HG02981 (cell line): ENCODE data around the gene EVX2.

Source experiments
- ATAC-seq: cut with Tn5 transposase; IDR thresholded peaks from one replicate; pipeline ENCODE4 v1.9.1; 2021; ENCODE audit warnings: mild to moderate bottlenecking, moderate library complexity; ENCODE audit not compliant: unreplicated experiment

The EVX2 gene

DNA sequence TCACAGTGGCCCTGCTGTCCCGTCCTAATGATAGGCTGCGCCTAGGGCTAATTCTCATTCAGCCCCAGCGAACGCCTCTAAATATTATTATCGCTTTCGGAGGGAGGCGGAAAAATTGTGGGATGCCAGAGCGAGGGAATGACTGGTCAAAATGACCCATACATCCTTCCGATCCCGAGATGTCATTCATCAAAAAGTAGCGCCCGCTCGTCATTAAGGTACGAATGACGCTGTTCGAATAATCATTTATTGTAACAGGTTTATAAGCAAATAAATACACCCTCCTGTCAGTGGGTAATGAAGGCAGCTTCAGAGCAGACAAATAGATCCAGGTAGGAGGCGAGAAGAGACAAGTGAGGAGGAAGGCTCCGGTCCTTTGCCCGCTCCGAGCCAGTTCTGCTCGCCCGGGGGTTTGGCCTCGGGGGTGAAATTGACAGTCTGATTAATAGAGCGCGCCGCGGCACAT lies at the start of gene EVX2:
Gene EVX2, minus strand, starts transcription at position 167 of the 466 bp plus-strand sequence. CDS start 186 bp downstream, outside the sequence.
- ATAC-seq: no peak

DNA sequence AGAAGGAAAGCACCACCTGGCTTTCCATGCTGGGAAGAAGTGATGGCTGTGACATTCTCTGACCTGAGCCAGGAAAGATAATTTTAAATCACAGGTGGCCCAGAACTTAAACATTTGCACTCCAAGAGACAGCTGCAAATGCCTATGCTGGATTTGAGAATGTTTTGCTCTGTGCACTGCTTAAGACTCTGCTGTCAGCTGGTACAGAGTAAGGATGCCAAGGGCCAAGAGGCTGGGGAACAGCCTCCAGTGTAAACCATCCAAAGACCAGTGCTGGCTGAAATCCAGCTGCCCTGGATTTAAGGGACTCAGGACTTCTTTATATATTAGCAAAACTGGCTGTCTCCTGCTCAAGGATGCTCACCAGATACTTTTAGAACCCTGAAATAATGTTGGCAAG lies 49.6 kb upstream of the EVX2 start:
- no peak for ATAC-seq

DNA sequence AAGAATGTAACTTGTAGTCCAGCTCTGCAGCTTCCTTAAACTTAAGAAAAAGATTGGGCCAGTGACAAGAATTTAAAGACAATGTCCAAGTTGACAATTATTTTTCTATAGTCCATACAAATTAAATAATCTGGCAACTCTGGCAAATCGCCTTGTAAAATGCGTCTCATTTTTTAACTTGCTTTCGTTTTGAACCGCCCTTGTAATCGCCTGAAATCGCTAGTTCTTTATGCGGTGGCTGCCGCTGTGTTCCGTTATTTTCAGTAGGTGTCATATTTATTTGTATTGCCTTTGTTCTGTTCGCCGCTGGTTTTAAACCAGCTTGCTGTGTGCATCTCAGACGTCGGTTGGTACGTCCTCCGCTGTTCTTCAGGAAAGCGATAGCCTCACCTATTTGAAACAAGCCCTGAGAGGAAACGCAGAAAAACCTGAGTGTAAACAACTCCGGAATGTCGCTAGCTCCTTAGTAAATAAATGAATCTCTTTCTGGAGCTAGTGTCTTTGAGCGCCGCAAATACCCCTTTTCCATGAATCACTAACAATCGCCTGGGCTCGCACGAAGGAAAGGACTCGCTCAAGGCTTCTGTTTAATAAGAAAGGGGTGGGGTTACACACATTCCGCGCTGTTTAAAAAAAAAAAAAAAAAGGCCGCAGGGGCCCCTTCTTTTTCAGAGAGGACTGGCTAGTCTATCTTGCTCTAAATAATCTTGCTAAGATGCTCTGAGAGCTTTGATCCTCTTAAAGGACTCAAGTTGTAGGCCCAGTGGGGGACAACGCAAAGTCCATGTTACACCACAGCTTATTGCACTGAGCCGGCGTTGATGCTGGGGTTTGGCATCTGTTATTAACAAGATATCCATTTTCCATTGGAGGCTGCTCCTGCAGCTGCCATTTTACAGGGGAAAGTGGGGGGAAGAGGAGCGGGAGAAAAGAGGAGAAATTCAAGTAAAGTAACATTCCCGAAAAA lies 48.7 kb upstream of the EVX2 start:
- no peak for ATAC-seq

DNA sequence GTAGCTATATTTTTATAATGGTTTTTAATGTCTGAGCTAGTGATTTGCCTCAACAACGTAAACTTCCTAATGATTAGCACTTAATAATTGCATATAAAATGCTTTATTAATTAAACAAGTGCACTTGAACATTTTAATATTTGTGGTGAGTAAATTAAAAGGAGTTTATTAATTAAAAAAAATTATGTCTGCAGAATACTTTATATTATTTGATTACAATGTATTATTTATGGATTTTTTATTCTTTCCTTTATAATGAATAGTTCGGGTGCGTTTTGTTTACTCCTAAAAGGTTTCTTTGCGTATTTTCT lies 48.0 kb upstream of the EVX2 start:
- ATAC-seq: no peak

DNA sequence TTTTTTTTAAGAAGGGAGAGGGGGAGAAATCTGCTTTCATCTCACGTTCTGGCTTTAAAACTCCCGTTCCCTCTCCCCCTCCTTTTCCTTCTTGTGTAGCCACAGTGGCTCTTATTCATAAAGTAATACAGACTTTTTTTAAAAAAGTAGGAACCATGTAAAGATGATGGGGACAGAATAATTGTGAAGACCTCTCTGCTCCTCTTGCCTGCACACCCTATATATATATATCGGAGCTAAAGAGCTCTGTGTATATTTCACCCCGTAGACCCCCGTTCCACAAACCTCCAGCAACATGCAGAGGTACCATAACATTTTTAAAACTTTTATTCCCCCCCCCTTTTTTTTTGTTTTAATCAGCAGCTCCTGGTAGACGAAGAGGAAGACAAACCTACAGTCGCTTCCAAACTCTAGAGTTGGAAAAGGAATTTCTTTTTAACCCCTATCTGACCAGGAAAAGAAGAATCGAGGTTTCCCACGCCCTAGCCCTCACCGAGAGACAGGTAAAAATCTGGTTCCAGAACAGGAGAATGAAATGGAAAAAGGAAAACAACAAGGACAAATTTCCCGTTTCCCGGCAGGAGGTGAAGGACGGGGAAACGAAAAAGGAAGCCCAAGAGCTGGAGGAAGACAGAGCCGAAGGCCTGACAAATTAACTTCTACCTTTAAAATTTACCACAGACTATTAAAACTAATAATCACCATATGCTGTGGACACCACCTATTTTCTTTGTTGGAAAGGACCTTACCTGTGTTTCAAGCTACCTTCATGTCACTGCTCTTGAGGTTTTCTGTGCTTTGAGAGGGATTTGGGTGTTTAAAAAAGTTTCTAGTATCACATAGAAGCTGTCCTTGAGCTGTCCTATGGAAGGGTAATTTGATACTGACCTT lies 47.4 kb upstream of the EVX2 start:
- no peak for ATAC-seq

DNA sequence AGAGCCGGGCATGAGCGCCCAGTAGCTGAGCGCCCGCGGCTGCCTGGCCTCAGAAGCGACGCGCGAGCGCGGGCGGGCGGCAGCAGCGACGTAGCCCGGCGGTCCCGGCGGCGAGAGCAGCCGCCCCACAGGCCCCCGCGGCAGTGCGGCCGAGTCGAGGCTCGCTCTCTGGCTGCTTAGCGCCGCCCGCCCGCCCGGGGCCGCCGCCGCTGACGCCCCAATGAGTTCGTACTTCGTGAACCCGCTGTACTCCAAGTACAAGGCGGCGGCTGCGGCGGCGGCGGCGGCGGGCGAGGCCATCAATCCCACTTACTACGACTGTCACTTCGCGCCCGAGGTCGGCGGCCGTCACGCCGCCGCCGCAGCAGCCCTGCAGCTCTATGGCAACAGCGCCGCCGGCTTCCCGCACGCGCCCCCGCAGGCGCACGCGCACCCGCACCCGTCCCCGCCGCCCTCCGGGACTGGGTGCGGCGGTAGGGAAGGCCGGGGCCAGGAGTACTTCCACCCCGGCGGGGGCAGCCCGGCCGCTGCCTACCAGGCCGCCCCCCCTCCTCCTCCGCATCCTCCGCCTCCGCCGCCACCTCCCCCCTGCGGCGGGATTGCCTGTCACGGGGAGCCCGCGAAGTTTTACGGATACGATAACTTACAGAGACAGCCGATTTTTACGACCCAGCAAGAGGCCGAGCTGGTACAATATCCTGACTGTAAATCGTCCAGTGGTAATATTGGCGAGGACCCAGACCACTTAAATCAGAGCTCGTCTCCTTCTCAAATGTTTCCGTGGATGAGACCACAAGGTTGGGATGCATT lies 46.6 kb upstream of the EVX2 start:
- no peak for ATAC-seq

DNA sequence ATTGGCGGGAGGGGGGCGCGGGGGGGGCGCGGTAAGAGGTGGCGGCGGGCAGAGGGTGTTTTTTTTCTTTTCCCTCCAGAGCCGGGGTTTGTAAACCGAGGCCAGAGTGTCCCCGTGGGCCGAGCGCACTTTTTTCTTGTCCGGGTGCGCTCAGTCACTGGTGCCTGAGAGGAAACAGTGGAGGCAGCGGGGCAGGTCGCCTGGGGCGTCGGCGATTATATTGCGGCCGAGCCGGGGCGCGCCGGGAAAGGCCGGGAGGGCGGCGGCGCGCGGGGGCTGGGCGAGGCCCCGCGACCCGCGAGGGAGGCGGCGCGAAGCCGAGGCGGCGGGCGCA lies 46.0 kb upstream of the EVX2 start:
- no peak for ATAC-seq

DNA sequence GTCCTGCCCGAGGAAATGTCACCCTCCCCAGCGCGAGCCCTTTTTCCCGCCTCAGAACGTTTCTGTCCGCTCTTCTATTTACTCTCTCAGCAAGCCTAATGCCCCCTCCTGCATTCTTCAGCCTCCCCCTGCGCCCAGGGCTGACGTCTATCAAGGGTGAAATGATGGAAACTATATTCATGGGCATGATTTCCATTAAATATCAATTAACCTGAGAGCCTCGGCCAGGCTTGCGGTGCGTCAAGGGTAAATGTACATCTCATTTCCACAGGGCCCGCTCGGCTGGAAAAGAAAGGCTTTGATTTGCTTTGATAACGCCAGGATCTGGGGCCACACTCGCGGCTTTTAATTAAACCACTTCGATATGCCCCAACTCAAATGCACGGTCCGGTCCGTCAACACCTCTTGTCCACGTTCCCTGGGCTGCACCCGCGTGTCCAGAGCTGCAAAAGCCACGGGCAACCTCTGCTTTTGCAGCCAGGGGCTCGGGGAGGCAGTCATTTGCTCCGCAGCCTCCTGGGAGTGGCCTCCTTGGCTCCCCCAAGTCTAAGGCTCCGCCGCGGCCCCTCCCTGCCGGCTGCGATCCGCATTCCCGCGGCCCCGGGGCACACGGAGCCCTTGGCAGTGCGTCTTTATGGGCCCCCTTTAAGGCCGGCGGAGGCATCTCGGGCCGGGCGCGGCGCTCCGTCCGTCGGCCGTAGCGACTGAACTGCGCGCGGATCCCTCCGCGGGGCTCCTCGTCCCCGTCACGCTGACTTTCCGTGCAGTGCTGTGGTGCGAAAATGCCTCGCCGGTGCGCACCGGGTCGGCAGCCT lies 45.4 kb upstream of the EVX2 start, which contains the start of gene HOXD8:
Gene HOXD8, plus strand, starts transcription at position 724 of the 815 bp plus-strand sequence. CDS start 662 bp downstream, outside the sequence.
- no peak for ATAC-seq

DNA sequence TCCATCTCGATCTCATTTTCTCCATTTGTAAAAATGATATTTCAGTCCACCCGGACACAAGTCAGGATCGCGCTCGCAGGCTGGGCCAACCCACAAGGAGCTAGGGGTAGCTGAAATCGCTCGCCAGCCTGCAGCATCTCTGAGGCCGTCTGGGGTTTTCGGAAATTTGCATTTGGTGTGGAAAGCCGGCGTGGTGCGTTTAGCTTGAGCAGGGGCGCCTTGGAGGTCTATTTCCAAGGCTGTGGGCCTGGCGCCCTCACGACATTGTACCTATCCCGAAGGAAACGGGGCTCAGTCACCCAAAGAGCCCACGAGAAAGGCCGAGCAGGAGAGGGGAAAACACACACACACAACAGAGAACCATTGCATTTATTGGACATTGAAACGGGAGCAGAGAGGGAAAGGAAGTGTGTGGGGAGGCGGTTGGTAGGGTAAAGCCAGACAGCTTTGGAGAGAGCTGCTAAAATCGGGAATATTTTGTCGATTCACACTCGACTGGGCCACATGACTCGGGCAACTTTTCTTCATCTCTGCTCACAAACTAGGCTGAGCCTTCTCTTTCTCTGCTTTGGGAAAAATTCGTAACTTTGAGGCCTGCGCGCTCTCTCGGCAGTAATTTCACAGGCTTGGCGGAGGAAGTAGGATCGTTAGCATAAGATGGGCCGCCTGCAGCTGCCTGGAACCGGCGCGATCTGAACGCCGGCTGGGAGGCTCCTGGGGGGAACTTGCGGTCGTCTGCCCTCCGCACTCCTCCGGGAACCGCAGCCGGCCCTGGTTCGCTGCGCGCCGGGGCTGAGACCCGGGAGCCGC lies 44.6 kb upstream of the EVX2 start:
- no peak for ATAC-seq

DNA sequence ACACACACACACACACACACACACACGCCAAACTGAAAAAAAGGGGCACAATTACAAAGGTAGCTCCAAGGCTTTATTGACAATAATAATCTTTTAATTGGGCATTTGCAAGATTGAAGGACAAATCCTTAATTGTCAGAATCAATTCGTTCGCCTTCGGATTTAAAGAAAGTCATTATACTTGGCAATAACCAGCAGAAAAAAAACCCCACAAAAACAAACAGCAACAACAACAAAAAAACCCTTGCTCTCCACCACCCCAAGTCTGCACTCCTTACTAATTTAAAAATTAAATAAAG lies 44.0 kb upstream of the EVX2 start:
- no peak for ATAC-seq

DNA sequence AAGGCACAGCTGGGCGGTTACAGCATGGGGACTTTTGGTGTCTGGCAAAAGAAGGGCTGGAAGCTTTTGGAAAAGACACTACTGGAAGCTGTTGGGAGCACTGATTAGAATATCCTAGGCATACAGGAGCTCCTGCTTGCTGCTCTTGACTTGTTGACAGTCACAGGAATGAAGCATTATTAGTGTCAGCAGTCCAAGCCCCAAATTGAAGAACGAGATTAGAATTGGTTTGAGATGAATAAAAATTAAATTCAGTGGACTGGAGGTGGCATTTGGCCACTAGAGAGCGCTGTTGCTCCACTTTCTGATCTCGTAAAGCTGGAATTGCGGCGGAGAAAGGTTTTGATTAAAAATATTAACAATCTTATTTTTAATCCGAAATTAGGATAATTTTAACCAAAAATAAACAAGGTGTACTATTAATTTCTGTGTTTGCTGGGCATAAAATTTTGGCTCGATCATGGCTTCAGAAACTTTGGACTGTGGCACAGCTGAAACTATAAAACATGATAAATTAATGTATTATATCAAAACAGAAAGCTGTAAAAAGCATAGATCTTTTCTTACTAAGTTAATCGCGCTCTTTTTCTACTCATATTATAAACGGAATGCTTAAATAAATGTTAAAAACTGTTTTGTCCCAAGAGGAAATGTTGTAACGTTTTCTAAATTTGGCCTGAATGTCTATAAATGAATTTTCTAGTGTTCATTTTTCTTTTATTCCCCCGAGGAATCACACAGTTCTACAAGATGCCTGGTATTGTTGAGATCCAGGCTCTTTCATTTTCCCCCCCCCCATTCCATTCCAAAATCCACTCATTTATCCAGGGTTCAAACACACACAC lies 43.4 kb upstream of the EVX2 start:
- ATAC-seq: no peak

DNA sequence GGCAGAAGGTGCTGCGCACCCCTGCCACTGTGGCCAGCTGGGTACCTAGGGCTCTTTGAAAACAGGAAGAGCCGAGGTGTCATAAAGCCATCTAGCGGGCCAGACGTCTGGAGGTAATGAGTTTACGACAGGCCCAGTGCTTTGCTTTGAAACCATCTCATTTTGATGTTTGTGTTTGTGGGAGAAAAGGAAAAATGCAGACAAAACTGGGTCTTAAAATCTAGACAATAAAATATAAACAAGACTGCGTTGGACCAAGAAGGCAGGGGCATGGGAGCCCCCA lies 42.0 kb upstream of the EVX2 start:
- ATAC-seq: no peak

DNA sequence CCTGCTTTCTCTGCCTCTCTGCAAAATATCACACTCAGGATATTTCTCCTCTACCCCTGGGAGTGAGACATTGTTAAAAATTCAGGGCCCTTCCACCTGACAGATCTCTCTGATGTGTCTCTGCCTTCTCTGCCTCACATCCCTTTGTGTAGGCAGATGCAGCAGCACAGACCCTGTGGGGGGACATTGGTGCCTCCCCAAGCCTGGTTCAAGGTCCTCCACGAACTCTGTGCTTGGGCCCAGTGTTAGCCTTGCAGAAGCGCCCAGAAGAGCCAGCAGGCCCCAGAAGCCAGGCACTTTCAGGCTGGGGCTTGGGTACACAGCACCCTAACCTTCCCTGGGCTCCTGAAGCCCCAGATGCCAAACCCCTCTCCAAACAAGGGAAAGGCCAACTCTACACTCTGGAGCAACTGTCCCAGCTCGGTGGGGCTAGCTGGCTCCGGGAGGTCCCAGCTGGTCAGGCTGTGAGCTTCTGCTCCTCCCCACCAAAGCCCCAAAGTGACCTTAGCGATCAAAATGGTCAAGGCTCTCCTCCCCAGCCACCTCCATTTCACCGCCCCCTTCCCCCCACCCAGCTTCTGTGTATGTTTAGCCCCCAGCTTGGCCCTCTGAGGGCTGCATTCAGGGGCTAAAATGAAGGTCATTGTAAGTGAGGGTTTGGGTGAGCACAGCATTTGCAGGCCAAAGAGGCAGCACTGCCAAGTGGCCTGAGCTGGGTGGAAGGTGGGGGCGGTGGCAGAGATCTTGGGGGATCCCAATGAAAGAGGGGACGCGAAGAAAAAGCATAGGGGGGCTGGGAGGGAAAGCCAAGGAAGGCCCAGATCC lies 41.4 kb upstream of the EVX2 start:
- no peak for ATAC-seq

DNA sequence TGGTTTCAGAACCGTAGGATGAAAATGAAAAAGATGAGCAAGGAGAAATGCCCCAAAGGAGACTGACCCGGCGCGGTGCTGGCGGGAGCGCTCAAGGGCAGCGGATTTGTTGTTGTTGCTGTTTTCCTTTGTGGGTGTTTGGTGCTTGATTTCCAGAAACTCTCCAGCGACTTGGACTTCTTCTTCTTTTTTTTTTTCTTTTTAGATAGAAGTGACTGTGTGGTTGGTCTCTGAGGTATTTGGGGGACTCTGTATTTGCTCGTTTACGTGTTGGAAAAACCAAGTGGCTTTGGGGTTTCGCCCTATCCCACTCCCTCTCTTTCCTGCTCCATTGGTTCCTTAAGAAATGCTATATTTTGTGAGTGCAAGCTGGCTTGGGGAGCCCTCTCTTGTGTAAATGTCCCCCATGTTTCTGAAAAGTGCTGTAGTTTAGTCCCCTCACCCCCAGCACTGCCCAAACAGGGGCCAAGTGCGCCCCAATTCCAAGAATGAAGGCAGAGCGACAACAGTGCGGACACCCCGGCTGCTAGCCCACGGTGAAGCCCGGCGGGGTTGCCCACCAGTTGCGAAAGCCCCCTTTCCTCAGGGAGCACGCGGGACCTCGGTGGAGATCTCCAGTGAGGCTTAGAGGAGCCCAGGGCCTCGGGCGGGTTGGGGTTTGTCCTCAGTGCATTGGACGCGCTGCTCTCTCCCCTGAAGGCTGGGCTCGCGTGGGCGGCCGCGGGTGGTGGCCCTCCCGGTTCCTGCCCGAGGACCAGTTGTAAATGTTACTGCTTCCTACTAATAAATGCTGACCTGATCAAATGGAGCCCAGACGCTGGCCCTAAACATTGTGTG lies 40.6 kb upstream of the EVX2 start:
- ATAC-seq: no peak

DNA sequence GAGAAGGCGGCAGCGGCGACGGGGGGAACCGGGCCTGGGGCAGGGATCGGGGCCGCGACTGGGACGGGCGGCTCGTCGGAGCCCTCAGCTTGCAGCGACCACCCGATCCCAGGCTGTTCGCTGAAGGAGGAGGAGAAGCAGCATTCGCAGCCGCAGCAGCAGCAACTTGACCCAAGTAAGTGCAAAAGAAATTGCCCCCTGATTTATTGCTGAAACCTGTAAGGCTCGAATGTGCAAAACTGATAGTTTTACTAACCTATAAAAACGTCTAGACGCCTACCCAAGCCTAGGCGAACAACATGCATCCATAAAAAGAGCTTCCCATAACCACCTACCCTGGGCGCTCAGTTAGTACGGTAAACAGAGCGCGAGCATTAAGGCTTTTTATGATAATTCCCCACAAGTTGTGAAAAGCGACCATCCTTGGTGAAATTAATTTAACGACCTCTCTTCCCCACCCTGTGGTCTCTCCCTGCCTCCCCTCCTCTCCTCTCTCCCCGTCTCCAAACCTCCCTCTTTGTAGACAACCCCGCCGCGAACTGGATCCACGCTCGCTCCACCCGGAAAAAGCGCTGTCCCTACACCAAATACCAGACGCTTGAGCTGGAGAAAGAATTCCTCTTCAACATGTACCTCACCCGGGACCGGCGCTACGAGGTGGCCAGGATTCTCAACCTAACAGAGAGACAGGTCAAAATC lies 39.8 kb upstream of the EVX2 start:
- ATAC-seq: no peak

DNA sequence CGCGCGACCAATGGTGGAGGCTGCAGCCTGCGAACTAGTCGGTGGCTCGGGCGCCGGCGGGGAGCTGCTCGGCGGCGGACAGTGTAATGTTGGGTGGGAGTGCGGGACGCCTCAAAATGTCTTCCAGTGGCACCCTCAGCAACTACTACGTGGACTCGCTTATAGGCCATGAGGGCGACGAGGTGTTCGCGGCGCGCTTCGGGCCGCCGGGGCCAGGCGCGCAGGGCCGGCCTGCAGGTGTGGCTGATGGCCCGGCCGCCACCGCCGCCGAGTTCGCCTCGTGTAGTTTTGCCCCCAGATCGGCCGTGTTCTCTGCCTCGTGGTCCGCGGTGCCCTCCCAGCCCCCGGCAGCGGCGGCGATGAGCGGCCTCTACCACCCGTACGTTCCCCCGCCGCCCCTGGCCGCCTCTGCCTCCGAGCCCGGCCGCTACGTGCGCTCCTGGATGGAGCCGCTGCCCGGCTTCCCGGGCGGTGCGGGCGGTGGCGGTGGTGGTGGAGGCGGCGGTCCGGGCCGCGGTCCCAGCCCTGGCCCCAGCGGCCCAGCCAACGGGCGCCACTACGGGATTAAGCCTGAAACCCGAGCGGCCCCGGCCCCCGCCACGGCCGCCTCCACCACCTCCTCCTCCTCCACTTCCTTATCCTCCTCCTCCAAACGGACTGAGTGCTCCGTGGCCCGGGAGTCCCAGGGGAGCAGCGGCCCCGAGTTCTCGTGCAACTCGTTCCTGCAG lies 39.1 kb upstream of the EVX2 start, which contains the start of gene HOXD9:
Gene HOXD9, plus strand, starts transcription at position 37 of the 728 bp plus-strand sequence. Its CDS starts 50 bp downstream, at position 87.
- ATAC-seq: no peak
